ENCODE data around the gene CRAT. TPM values are rescaled to one million over a fixed set of nuclear protein-coding genes. Genes with fewer than 3 reads are reported as not detected.

The CRAT gene
- total and polyA plus RNA-seq, 2 donors (not counting 1 experiment from before 2014, with no cell fraction given), result 34.0 to 45.1 TPM

- Histone ChIP-seq H2AFZ (ENCODE audit: low read length) (no peak overlapping the region), H3K79me2 (ENCODE audit: control insufficient read depth, insufficient read depth, low read length) (no peaks in the 10 kb centered on the region), H3K4me2 (ENCODE audit: extremely low read depth, insufficient read depth, low read length) (no peak overlapping the region), H4K20me1 (ENCODE audit: control insufficient read depth, extremely low read depth, insufficient read depth, low read length) (no peaks in the 10 kb centered on the region), H3K27me3 (ENCODE audit: control insufficient read depth, insufficient read depth, low read length) (no peaks in the 10 kb centered on the region), H3K4me1 (ENCODE audit: control insufficient read depth, extremely low read depth, insufficient read depth, low read length) (no peaks in the 10 kb centered on the region), H3K9ac (ENCODE audit: insufficient read depth, low read length) (no peak overlapping the region), H3K27ac (ENCODE audit: insufficient read depth, low read length) (no peak overlapping the region), H3K4me3 (replicated peaks in 1 of 4; ENCODE audit: control extremely low read depth in 1 of 4, insufficient read depth in 1 of 4, low read depth in 3 of 4, low read length in 4 of 4) (no peak overlapping the region), H3K36me3 (ENCODE audit: control insufficient read depth, insufficient read depth, low read length) (peaks cover 9% of the 10 kb centered on the region), H3K9me3 (ENCODE audit: control insufficient read depth, insufficient read depth, low read depth, low read length) (no peaks in the 10 kb centered on the region)
- TF ChIP-seq EZH2 (IDR thresholded peaks at IDR 0.05; ENCODE audit: low read length, missing control alignments) (no peak), CTCF (conservative IDR thresholded peaks at IDR 0.05 in 1 of 2, IDR thresholded peaks at IDR 0.05 in 1 of 2; ENCODE audit: low read depth in 1 of 2, low read length in 2 of 2) (no peak)
- DNase-seq (ENCODE audit: low read depth in 2 of 2), result no peak
Measured at GRCh38 chr9:129100383-129101169, 10.0 kb downstream of the CRAT start.

GRCh38 chr9:129098328-129098727, 12.3 kb downstream of the CRAT start:
- H3K36me3 ChIP-seq (ENCODE audit: control insufficient read depth, insufficient read depth, low read length), result peaks cover 14% of the 10 kb centered on the region
- DNase-seq (ENCODE audit: low read depth in 2 of 2), result no peak
- H3K4me1 ChIP-seq (ENCODE audit: control insufficient read depth, extremely low read depth, insufficient read depth, low read length), result no peaks in the 10 kb centered on the region
- no peak overlapping the region for H3K4me3 ChIP-seq (replicated peaks in 1 of 4; ENCODE audit: control extremely low read depth in 1 of 4, insufficient read depth in 1 of 4, low read depth in 3 of 4, low read length in 4 of 4)
- no peaks in the 10 kb centered on the region for H3K27me3 ChIP-seq (ENCODE audit: control insufficient read depth, insufficient read depth, low read length)
- no peak overlapping the region for H3K9ac ChIP-seq (ENCODE audit: insufficient read depth, low read length)
- no peaks in the 10 kb centered on the region for H3K9me3 ChIP-seq (ENCODE audit: control insufficient read depth, insufficient read depth, low read depth, low read length)
- H2AFZ ChIP-seq (ENCODE audit: low read length), result no peak overlapping the region
- no peak overlapping the region for H3K4me2 ChIP-seq (ENCODE audit: extremely low read depth, insufficient read depth, low read length)
- no peaks in the 10 kb centered on the region for H3K79me2 ChIP-seq (ENCODE audit: control insufficient read depth, insufficient read depth, low read length)
- no peak overlapping the region for H3K27ac ChIP-seq (ENCODE audit: insufficient read depth, low read length)
- H4K20me1 ChIP-seq (ENCODE audit: control insufficient read depth, extremely low read depth, insufficient read depth, low read length), result no peaks in the 10 kb centered on the region
- TF ChIP-seq CTCF (conservative IDR thresholded peaks at IDR 0.05 in 1 of 2, IDR thresholded peaks at IDR 0.05 in 1 of 2; ENCODE audit: low read depth in 1 of 2, low read length in 2 of 2), result no peak
- TF ChIP-seq EZH2 (IDR thresholded peaks at IDR 0.05; ENCODE audit: low read length, missing control alignments), result no peak

- Histone ChIP-seq H2AFZ (ENCODE audit: low read length) (no peak overlapping the region), H3K4me3 (replicated peaks in 1 of 4; ENCODE audit: control extremely low read depth in 1 of 4, insufficient read depth in 1 of 4, low read depth in 3 of 4, low read length in 4 of 4) (no peak overlapping the region), H3K27me3 (ENCODE audit: control insufficient read depth, insufficient read depth, low read length) (no peaks in the 10 kb centered on the region), H3K36me3 (ENCODE audit: control insufficient read depth, insufficient read depth, low read length) (peaks cover 14% of the 10 kb centered on the region), H3K9ac (ENCODE audit: insufficient read depth, low read length) (no peak overlapping the region), H3K27ac (ENCODE audit: insufficient read depth, low read length) (no peak overlapping the region), H3K4me2 (ENCODE audit: extremely low read depth, insufficient read depth, low read length) (no peak overlapping the region), H4K20me1 (ENCODE audit: control insufficient read depth, extremely low read depth, insufficient read depth, low read length) (no peaks in the 10 kb centered on the region), H3K4me1 (ENCODE audit: control insufficient read depth, extremely low read depth, insufficient read depth, low read length) (no peaks in the 10 kb centered on the region), H3K9me3 (ENCODE audit: control insufficient read depth, insufficient read depth, low read depth, low read length) (no peaks in the 10 kb centered on the region), H3K79me2 (ENCODE audit: control insufficient read depth, insufficient read depth, low read length) (no peaks in the 10 kb centered on the region)
- no peak for DNase-seq (ENCODE audit: low read depth in 2 of 2)
- TF ChIP-seq EZH2 (IDR thresholded peaks at IDR 0.05; ENCODE audit: low read length, missing control alignments) (no peak), CTCF (conservative IDR thresholded peaks at IDR 0.05 in 1 of 2, IDR thresholded peaks at IDR 0.05 in 1 of 2; ENCODE audit: low read depth in 1 of 2, low read length in 2 of 2) (no peak)
Measured at GRCh38 chr9:129097671-129098306, 12.8 kb downstream of the CRAT start.
